ENCODE results near the gene L3MBTL4.

Gene L3MBTL4

DNA sequence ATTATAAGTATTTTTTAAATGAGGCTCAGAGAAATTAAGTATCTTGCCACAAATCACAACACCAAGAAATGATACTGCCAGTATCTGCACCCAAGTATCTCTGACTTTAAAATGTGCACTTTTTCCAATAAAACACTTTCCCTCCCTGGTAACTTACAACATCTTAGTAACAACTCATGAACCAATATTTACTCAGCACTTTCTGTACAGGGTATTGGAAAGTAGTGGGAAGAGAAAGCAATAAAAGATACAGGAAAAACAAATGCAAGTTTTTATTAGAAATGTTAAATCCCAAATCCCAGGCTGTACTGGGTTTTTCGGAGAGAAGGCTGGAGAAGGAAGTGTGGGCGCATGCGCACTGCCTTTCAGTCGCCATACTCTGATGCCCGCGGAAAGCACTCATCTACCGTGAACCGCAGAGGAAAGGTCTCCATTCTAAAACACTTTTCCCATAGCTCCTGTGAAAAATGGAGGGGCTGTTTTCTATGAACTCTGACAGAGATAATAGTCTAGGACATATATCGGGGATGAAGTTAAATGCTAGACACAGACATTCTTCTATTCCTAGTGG lies 52.1 kb downstream of the L3MBTL4 start:
- no peak for FAIRE-seq

DNA sequence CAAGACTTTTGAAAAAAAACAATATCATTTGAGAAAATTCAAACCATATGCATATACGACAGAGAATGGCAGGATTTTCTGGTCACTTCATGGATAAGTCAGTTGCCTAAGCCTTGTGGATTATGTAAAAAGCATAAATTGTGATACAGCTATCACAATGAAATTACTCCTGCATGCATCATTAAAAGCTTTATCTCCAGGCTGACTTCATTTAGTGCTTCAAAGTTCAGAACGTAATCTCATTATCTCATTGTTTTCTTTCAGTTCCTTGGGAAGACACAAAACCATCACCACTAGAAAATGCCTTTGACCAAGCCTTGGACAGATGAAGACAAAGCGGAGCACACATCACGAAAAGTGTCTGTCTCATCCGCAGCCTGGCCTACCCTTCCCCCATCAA lies 57.0 kb downstream of the L3MBTL4 start:
- no peak for FAIRE-seq

DNA sequence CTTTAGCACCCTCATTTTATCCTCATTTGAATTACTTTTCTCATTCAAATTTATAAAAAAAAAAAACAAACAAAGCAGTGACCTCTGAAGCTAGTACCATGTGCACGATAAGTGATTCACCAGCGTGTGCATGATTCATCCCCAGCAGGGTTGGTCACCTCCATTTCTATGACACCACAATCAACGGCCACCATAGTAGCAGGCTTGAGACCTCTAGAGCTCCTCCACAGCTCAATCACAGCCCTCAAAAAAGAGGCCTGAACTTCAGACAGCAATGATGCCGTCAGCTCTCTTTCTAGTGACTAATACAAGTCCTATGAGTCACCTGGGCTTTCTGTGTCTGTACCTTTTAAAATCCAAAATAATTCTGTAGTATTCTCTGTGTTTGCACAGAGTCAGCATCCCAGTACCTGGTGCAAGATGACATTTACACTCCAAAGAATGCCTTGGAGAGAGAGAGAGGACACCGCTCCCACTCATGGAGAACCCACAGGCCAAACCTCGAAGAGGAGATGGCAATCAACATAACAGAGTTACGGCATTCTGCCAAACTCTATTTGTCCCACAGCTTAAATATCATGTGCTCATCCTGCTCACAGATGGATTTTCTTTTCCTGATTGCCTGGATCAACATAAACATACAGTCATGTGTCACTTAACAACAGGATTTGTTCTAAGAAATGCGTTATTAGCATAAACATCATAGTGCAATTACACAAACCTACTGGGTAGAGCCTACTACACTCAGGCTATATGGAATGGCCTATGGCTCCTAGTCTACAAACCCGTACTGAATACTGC lies 58.7 kb downstream of the L3MBTL4 start:
- FAIRE-seq: no peak

DNA sequence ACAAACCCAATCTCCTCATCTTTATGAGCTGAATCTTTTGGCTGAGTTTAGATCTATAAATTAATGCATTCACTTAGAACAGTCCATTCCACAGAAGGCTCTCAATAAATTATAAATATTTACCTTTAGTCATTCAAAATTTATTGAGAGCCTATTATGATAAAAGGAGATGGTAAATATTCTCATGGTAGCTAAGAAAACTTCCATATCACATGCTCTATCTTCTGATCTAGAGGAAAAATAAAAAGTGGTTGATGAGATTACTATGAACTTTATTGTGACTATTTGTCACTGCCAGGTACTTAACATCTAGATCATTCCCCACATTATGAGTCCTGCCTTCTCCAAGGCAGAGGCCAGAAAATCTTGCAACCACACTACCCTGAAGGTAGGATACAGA lies 62.4 kb downstream of the L3MBTL4 start:
- FAIRE-seq: no peak

DNA sequence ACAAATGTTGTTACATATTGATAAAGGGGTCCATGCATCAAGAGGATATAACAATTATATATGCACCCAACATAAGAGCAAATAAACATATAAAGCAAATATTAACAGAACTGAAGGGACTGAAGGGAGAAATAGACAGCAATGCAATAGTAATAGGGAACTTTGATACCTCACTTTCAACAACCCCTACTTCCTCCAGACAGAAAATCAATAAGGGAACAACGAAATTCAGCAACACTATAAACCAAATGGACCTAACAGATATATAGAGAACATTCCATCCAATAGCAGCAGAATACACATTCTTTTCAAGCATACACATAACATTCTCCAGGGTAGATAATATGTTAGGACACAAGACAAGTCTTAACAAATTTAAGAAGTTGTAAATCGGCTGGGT lies 71.7 kb downstream of the L3MBTL4 start:
- no peak for FAIRE-seq

DNA sequence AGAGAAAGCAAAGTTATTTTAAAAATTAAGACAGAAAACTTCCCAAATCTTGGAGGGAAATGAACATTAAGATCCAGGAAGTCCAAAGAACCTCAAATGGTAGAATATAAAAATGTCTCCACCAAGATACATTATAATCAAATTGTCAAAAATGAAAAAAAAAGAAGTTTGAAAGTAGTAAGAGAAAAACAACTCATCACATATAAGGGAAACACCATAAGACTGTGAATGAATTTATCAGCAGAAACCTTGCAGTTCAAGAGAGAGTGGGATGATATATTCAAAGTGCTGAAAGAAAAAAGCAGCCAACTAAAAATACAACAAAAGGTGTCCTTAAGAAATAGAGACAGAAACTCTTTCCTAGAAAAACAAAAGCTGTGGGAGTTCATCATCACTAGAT lies 73.0 kb downstream of the L3MBTL4 start:
- no peak for FAIRE-seq

DNA sequence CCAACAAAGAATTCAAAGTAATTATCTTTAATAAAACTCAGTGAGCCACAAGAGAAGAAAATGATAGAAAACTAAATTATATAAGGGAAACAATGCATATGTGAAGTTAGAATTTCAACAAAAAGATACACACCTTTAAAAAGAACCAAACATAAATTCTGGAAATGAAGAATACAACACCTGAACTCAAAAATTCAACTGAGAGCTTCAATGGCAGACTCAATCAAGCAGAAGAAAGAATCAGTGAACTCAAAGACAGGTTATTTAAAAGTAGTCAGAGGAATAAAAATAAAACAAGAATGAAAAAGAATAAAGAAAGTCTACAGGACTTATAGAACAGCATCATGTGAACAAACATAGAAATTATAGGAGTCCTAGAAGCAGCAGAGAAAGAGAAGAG lies 73.4 kb downstream of the L3MBTL4 start:
- no peak for FAIRE-seq

DNA sequence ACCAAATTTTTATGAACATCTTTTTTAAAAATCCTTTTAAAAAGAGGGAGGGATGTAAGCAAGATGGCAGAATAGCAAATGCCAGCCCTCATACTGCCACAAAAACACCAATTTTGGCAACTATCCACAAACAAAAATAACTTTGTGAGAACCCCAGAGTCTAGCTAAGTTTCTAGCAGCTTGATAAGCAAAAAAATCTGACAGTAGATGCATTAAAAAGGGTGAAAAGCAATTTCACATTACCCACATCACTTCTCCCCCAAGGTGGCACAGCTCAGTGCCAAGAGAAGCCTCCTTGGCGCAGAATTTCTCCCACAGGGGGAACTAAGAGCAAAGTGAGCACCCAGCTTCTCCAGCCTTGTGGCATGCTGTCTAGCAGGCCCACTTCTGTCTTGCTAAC lies 74.6 kb downstream of the L3MBTL4 start:
- no peak for FAIRE-seq

DNA sequence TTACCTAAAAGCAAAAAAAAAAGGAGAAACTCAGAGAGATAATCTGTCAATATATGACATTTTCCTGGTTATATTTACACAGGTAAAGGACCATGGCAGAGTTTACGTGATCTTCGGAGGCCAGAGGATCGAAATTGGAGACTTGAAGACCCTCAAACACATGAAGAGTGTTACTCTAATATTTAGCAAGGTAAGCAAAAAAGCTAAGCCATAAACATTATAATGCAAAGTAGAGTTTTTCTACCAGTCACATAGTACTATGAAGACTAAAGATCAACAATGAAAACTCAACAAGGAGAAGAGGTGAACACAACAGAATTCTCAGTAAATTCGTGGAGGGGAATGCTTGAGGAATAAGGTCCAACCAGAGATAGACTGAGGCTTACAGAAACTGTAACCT lies 78.5 kb downstream of the L3MBTL4 start:
- FAIRE-seq: no peak

DNA sequence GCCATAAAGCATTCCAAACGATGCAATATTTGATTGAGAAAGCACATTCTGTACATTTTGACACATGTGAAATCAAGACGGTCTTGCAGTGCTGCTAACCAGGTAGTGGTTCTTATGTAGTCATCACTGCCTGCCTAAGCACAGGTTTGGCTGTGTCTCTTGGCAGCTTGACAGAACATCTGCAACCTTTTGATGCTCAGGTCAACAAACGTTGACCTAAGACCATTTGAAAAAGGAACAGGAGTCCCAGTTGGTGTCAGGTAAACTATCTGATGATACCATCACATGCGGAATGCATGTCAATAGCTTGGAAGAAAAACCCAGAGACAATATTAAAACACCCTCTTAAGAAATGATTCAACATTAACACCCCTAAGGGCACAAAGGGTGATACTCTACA lies 80.7 kb downstream of the L3MBTL4 start:
- no peak for FAIRE-seq

DNA sequence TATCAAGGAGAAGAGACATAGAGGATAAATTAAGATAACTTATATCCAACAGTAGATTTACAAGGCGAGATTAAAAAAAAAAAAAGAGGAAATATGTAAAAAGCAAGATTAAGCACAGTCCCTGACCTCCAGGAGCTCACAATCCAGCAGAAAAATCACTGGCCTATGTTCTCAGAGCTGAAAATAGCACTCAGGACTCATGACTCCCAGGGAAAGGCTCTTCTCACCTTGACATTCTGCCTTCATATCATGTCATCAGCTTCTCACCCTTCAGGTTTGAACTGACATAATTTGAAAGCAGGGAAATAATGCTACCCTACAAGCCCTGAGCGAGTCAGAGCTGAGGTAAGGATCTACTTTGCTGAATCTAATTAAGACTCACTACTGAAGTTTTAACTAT lies 82.8 kb downstream of the L3MBTL4 start:
- no peak for FAIRE-seq

DNA sequence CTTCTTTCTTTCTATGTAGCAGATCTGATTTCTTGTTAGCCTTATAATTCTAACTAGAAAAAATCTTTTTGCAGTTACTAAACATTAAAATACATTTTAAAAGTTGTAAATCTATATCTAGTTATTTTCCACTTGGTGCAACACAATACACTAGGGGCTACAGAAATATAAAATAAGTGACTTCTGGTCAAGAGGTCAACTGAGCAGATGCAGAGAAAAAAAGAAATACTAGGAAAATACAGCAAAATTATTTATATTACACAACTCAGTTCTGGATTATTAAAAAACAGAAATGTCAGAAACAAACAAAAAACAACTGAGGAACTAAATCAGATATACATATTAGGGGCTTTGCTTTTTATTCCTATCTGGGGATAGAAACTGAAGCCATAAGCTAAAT lies 83.9 kb downstream of the L3MBTL4 start:
- no peak for FAIRE-seq

DNA sequence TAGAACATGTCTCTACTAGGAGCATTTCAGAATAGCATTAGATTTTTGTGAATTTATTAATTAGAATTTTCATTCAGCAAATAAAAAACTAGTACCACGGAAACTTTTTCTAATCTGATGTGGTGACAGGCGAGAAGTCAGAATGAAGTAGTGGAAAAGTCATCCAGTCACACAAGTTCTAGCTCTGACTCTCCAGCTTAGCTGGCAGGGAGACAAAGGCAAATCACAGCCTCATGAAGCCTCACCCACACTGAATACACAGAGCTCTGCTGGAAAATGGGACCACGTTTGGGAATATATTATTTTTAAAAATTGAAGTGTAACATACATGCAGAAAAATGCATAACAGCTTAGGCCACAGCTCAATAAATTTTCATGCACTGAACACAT lies 86.1 kb downstream of the L3MBTL4 start:
- FAIRE-seq: no peak

DNA sequence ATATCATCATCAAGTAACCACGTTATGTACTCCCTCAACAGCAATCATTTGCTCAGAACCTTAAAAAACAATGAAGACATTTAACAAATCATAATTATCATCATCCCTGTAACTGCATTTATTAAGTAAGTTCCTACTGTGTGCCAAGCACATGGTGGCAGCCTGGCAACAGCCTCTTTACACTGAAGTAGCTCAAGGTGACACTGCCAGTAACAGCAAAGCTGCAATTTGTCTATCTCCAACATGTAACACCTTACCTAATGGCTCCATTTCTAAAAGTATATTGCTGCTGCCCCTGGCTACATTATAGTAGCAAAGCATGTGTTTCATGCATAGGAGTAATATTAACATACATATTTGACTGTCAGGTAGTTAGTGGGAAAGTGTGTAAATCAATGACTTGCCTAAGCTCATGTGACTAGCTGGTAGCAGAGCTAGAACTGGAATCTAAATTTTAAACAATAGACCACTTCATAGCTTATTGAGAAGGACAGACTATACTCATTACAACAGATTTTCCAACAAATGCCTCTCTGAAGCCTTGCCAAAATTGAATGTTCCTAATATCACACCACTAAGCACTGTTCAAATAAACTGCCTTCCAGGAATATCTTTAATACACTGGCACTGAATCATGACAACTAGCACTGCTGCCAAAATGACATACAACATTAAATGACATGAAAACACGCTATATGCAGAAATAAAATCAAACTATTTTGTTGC lies 86.7 kb downstream of the L3MBTL4 start:
- FAIRE-seq: no peak

DNA sequence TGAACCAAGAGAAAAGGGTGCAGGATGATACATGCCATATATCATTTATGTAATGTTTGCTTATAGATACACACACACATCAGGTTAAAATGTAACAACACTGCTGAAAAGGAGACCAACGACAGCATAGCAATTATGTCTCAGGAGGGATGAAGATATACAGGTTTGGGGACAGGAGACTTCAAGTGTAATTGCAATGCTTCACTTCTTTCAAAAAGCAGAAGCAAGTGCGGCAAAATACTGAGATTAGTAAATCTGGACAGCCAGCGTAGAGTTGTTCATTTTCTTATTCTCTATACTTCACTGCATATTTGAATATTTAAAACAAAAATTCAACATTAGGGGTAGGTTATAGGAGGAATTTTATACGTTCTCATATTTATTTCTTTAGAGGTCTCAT lies 87.2 kb downstream of the L3MBTL4 start:
- FAIRE-seq: no peak

DNA sequence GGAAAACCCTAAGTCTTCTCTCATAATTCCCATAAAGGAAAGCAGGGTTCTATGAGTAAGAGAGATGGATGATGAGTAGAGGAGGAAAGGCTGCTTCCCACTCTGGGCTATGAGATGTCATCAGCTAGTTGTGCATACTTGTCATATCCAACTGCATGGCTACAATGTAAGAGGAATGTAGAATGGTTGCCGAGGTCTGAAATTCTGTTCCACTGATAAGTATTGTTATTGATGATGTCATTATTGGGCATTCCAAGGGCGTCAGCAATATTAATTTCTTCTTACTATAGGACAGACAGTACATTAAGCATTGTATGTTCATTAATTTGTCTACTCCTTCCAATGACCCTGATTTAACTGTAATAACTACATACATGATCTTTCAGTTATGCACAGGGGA lies 88.1 kb downstream of the L3MBTL4 start:
- FAIRE-seq: no peak

DNA sequence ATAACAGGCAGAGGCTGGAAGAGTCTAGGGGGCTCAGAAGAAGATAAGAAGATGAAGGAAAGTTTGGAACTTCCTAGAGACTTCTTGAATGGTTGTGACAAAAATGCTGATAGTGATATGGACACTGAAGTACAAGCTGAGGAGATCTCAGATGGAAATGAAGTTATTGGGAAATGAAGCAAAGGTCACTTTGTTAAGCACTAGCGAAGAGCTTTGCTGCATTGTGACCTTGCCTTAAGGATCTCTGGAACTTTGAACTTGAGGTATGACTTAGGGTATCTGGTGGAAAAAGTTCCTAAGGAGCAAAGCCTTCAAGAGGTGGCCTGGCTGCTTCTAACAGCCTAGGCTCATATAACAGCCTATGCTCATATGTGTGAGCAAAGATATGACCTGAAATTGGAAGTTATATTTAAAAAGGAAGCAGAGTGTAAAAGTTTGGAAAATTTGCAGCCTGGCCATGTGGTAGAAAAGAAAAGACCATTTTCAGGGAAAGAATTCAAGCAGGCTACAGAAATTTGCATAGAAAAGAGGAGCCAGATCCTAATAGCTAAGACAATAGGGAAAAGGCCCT lies 91.3 kb downstream of the L3MBTL4 start:
- FAIRE-seq: no peak

DNA sequence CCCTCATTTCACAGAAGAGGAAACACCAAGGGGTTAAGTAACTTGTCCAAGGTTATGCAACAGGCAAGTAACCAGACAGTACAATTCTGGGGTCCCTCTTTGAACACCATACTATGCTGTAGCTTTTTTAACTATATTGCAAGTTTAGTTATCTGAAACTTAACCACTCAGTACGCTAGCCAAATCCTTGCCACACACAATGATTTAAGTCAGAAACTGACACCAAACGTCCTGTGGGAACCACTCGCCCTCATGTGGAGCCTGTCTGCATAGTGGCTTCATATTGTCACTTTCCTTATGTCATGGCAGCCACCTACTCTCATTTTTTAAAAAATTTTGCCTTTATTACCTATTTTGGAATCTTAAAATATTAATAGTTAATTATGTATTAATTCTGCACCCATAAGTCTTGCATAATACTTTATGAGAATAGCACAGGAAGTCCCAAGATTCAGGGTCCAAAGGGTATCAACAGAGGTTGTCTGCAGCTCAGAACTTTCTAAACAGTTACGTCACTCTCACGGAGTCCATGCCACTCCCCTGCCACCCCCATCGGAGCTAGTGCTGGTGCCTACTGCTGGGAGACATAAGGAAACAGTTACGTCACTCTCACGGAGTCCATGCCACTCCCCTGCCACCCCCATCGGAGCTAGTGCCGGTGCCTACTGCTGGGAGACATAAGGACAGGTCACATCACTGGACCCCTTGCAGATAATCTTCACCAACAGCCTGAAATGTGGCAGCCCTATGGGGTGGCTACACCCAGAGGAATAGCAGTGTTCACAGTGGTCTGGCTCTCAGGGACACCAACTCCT lies 99.0 kb downstream of the L3MBTL4 start:
- FAIRE-seq: no peak

DNA sequence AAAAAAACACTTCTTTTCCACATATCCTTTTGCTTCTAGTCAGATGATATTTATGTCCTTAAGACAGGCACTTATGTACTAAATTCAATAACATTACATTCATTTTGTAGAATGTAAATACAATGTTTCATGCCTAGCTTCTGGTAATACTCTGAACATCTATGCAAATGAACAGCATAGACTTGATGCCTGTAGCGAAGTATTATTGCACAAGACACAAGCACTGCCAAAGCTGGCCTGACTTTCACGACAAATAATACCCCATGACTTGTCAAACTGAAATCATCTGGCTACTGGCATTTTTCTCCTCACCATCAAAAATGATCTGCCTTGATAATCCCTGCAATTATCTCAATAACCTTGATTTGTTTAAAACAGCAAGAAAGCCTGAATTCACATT lies 101.3 kb downstream of the L3MBTL4 start:
- no peak for FAIRE-seq

DNA sequence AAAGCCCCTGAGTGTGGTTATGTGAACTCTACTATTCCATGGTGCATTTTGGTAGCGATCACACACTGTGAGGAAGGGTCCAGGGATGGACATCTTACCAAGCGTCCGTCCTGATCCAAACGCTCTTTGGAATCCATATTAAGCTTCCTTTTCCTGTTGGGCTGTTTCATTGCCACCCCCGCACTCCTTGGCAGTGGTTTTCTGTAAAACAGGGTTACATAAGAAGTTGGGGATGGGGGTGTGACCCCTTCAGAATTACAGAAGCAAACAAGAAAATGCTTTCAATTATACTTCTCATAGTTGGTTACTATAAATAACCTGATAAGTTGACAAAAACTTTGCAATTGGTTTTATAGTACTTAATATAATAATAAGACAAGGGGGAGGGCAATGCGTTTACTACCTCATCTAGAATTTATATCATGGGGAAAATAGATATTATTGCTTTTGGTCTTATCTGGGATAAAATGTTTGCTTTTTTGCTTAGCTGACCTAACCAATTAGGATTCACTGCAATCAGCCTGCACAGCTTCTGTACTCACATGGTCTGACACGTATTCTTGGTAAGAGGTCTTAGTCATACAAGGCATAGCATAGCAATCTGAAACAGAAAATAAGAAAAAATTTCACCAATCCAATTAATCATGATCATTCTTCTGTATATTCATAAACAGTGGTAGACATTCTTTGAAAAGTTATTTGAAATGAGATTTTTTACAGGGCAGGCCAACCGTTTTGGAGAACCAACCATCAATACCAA lies 103.1 kb downstream of the L3MBTL4 start:
- no peak for FAIRE-seq

DNA sequence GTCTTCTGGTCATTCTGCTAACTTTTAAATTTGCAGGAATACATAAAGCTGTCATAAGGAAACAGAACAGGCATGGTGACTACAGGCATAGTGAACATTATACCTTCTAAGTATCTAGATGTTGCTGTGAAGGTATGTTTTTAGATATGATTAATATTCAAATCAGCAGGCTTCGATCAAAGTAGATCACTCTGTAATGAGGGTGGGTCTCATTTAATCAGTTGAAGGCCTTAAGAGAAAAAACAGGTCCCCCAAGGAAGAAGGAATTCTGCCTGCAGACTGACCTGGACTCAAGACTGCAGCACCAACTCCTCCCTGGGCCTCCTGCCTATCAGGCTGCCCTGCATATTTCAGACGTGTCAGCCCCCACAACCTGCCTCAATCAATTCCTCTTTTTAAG lies 104.0 kb downstream of the L3MBTL4 start:
- no peak for FAIRE-seq

DNA sequence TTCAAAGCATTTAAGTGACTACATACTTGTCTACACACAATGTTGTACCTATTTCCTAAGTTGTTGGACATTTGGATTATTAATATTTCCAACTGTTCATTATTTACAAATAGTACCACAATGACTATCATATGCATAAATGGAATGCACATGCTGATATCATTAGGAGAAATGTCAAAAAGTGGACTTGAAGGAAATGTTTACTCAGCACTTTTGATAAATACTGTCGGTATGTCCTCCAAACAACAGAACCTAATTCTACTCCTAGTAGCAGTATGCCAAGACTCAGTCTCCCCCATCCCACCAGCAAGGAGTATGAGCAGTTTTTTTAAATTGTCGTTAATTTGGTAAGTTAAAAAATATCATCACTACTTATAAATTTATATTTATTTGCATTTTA lies 116.8 kb downstream of the L3MBTL4 start:
- FAIRE-seq: no peak
